ENCODE measurements around the gene SHLD1.

The SHLD1 gene

DNA sequence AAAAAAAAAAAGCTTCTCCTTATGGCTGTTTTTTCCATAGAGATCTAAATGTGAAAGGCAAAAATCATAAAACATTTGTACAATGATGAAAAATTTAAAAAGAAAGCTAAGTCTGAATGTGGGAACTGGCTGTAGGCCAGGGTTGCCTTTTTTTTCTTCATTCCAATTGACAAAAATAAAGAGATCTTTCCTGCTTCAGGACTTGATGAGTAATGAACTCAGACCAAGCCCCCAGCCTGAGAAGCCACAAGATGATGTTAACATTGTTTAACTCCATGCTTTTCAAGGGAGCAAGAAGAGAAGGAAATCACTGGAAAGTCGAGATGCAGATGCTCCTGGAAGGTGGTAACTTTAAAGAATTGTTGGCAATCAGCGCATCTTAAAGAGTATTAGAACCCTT lies 158.8 kb downstream of the SHLD1 start:
- no peak for DNase-seq

DNA sequence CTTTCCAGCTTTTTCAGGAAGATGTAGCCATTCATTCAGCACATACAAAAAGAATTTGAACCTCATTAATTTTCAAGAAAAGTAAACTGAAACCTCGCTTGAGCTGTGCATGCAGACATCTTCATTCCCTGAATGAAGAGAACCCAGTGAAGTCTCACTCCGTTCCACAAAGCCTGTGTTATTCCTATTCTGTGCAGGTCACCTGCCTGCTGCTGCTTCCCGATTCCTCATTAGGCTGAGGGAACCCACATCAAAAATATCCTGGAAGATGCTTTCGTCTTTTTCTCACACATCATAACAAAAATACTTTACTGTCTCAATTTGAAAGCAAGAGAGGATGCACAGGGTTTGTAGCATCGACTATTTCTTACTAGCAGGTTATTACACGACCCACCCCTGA lies 160.0 kb downstream of the SHLD1 start:
- no peak for DNase-seq

GRCh38 chr20:5913166-5913565 lies 163.0 kb downstream of the SHLD1 start:
- DNase-seq: no peak
